Osteoblast (primary cell): ENCODE data around the gene GOLPH3L. TPM values are rescaled to one million over a fixed set of nuclear protein-coding genes. Genes with fewer than 3 reads are reported as not detected.

ENCODE experiments used
- DNase-seq: peaks from one replicate; pipeline ENCODE4 v3.0.0; 2011; ENCODE audit warnings: low spot score, mixed read lengths; ENCODE audit not compliant: insufficient read length; ENCODE audit errors: missing footprints
- H2AFZ ChIP-seq: 2 replicates; pipeline ENCODE4 v1.6.0; 2011; ENCODE audit warnings: mild to moderate bottlenecking, low read length
- H3K27ac ChIP-seq: 2 replicates; pipeline ENCODE4 v1.5.1; 2011; ENCODE audit warnings: mild to moderate bottlenecking, low read depth, low read length, moderate library complexity
- H3K27me3 ChIP-seq: 2 replicates; pipeline ENCODE4 v1.6.0; 2012; ENCODE audit warnings: mild to moderate bottlenecking, control low read depth, inconsistent platforms, low read length, moderate library complexity; ENCODE audit not compliant: insufficient read depth
- H3K36me3 ChIP-seq: 2 replicates; pipeline ENCODE4 v1.5.1; 2011; ENCODE audit warnings: mild to moderate bottlenecking, low read length, control low read depth, moderate library complexity; ENCODE audit not compliant: insufficient read depth
- H3K4me1 ChIP-seq: 2 replicates; pipeline ENCODE4 v1.5.1; 2011; ENCODE audit warnings: mild to moderate bottlenecking, low read length, control low read depth, moderate library complexity; ENCODE audit not compliant: insufficient read depth
- H3K4me2 ChIP-seq: 2 replicates; pipeline ENCODE4 v1.6.0; 2011; ENCODE audit warnings: mild to moderate bottlenecking, low read length; ENCODE audit not compliant: insufficient read depth
- H3K4me3 ChIP-seq: fragments of 200-600 bp; sonication (generic); 3 replicates; pipeline ENCODE4 v1.5.1; 2012; ENCODE audit warnings: mild to moderate bottlenecking, low read length, inconsistent platforms; ENCODE audit not compliant: insufficient read depth
- H3K79me2 ChIP-seq: 2 replicates; pipeline ENCODE4 v1.6.0; 2012; ENCODE audit warnings: mild to moderate bottlenecking, low read length, control low read depth, inconsistent platforms; ENCODE audit not compliant: insufficient read depth
- H3K9me3 ChIP-seq: 2 replicates; pipeline ENCODE4 v1.5.1; 2011; ENCODE audit warnings: low read depth, low read length, control low read depth
- H4K20me1 ChIP-seq: 2 replicates; pipeline ENCODE4 v1.6.0; 2012; ENCODE audit warnings: mild to moderate bottlenecking, low read length, control low read depth; ENCODE audit not compliant: insufficient read depth
- small RNA-seq: library from RNA; depleted of rRNA; stranded (forward); fragments of <200 nt; gene quantifications from one replicate; pipeline ENCODE3, GENCODE V24; 2012
- total RNA-seq: library from RNA; depleted of rRNA; stranded (reverse); fragments of >200 nt; gene quantifications from 2 replicates; pipeline ENCODE4 v1.2.3, GENCODE V29; 2012
- TF ChIP-seq, protein P1 (sequence below): IDR thresholded peaks from 2 replicates; pipeline ENCODE4 v1.5.1; 2011; ENCODE audit warnings: mild to moderate bottlenecking, low read depth, low read length, moderate library complexity; ENCODE audit errors: extremely low read depth

Gene GOLPH3L
- total RNA-seq, 1 donor: 17.0 TPM

DNA sequence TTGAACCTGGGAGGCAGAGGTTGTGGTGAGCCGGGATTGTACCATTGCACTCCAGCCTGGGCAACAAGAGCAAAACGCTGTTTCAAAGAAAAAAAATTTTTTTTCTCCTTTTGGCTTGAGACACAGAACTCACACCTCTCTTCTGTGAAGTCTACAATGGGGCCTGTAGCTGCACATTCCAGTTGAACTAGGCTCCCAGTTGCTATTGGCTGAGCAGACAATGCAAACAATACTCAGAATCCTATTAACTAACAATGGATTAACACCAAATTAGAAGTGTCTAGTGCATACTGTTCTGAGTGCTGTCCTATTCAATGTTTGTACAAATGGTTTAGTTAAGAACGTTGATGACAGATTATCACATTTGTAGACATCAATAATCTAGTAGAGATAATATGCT is 100.0 kb downstream of the GOLPH3L start:
- H3K27me3 ChIP-seq: no peaks in the 10 kb centered on the region
- no peaks in the 10 kb centered on the region for H3K79me2 ChIP-seq
- no peak overlapping the region for H3K4me2 ChIP-seq
- no peaks in the 10 kb centered on the region for H4K20me1 ChIP-seq
- H3K4me1 ChIP-seq: no peaks in the 10 kb centered on the region
- no peak overlapping the region for H3K4me3 ChIP-seq
- H3K36me3 ChIP-seq: no peaks in the 10 kb centered on the region
- no peak overlapping the region for H3K27ac ChIP-seq
- no peak for DNase-seq
- H2AFZ ChIP-seq: no peak overlapping the region
- TF ChIP-seq, protein P1, sequence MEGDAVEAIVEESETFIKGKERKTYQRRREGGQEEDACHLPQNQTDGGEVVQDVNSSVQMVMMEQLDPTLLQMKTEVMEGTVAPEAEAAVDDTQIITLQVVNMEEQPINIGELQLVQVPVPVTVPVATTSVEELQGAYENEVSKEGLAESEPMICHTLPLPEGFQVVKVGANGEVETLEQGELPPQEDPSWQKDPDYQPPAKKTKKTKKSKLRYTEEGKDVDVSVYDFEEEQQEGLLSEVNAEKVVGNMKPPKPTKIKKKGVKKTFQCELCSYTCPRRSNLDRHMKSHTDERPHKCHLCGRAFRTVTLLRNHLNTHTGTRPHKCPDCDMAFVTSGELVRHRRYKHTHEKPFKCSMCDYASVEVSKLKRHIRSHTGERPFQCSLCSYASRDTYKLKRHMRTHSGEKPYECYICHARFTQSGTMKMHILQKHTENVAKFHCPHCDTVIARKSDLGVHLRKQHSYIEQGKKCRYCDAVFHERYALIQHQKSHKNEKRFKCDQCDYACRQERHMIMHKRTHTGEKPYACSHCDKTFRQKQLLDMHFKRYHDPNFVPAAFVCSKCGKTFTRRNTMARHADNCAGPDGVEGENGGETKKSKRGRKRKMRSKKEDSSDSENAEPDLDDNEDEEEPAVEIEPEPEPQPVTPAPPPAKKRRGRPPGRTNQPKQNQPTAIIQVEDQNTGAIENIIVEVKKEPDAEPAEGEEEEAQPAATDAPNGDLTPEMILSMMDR: no peak
- H3K9me3 ChIP-seq: no peaks in the 10 kb centered on the region

Small RNA genes within 50 kb of the gene (small RNA-seq; reads per million reads assigned to genes)
- not detected for gene RF00015
- gene RF00561: not detected
- gene RNU6-1042P: not detected

Other genes with a start within 250 kb of the GOLPH3L start
- gene TARS2, start 209.7 kb downstream of the GOLPH3L start, total RNA-seq: 10.1 and 14.7 TPM in 2 replicates
- 20.9 and 30.0 TPM in 2 replicates for gene ECM1, start 189.0 kb downstream of the GOLPH3L start, total RNA-seq
- 0.36 TPM in 1 of 2 replicates, not detected in the other for gene FALEC, start 181.4 kb downstream of the GOLPH3L start, total RNA-seq
- 3.2 and 5.4 TPM in 2 replicates for gene ADAMTSL4, start 147.7 kb downstream of the GOLPH3L start, total RNA-seq
- 168 and 176 TPM in 2 replicates for gene MCL1, start 117.5 kb downstream of the GOLPH3L start, total RNA-seq
- 63.1 and 66.6 TPM in 2 replicates for gene ENSA, start 67.5 kb downstream of the GOLPH3L start, total RNA-seq
- 0.36 and 0.59 TPM in 2 replicates for gene HORMAD1, start 23.7 kb upstream of the GOLPH3L start, total RNA-seq
- gene CTSS, start 68.6 kb upstream of the GOLPH3L start, total RNA-seq: 10.9 and 16.3 TPM in 2 replicates
- 617 and 761 TPM in 2 replicates for gene CTSK, start 111.1 kb upstream of the GOLPH3L start, total RNA-seq
- gene ARNT, start 179.4 kb upstream of the GOLPH3L start, total RNA-seq: 61.9 and 63.3 TPM in 2 replicates
- gene CTXND2, start 190.0 kb upstream of the GOLPH3L start, total RNA-seq: not detected in 2 replicates
- gene SETDB1, start 229.2 kb upstream of the GOLPH3L start, total RNA-seq: 38.0 and 42.3 TPM in 2 replicates